ENCODE data around the gene NUP50.
A peak's percentile ranks its signal among the peaks of the same experiment; 100 is the strongest.

The NUP50 gene

DNA sequence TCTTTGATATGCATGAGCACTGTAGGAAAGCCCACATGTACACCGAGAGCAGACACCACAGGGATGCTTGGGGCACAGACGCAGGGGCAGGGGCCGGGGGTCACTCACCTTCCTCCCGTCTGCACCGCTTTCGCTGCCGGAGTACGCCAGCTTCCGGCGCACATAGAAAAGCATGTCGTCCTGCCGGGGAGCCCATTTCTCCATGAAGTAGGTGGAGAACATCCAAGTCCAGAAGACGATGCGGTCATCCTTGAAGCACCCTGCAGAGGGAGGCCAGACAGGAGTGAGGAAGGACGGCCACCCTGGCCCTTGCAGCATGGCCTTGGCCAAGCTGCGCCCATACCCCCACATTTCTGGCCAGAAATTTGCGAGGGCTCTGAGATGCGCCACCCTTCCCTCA lies 48.1 kb downstream of the NUP50 start:
- Histone ChIP-seq H3K9me3 (replicated peaks in 1 of 2; ENCODE audit: control insufficient read depth in 2 of 2, insufficient read depth in 1 of 2, low read depth in 1 of 2, low read length in 2 of 2) (no peaks in the 10 kb centered on the region), H3K23ac (ENCODE audit: low read depth, low read length, poor library complexity) (peak overlapping the region; percentile 45), H2BK12ac (ENCODE audit: low read length) (no peak overlapping the region), H3K4me1 (ENCODE audit: control insufficient read depth in 2 of 2, insufficient read depth in 1 of 2, low read depth in 1 of 2, low read length in 2 of 2) (peaks cover 22 to 24% of the 10 kb centered on the region in 2 donors), H3K27me3 (ENCODE audit: control insufficient read depth in 3 of 3, insufficient read depth in 3 of 3, low read depth in 1 of 3, low read length in 3 of 3) (no peaks in the 10 kb centered on the region), H2AFZ (ENCODE audit: low read length) (no peak overlapping the region), H2BK5ac (ENCODE audit: low read length) (no peak overlapping the region), H2BK120ac (ENCODE audit: low read depth, low read length) (no peak overlapping the region), H3K18ac (ENCODE audit: low read length) (peak overlapping the region; percentile 84), H4K91ac (ENCODE audit: low read depth, low read length, poor library complexity) (no peak overlapping the region), H2AK5ac (ENCODE audit: low read depth, low read length) (no peak overlapping the region), H2BK15ac (ENCODE audit: low read length) (no peak overlapping the region), H4K8ac (ENCODE audit: low read depth, low read length) (no peak overlapping the region), H3K4me2 (ENCODE audit: insufficient read depth, low read length, poor library complexity, severe bottlenecking) (no peak overlapping the region), H3K79me1 (ENCODE audit: low read depth, low read length) (no peaks in the 10 kb centered on the region), H3K36me3 (replicated peaks in 1 of 2; ENCODE audit: control insufficient read depth in 2 of 2, insufficient read depth in 2 of 2, low read length in 2 of 2) (peaks cover 0 to 10% of the 10 kb centered on the region in 2 donors), H3K14ac (ENCODE audit: low read length) (no peak overlapping the region), H3K4me3 (ENCODE audit: low read length in 2 of 2) (no peak overlapping the region), H3K9ac (ENCODE audit: low read depth, low read length, poor library complexity) (peak overlapping the region; percentile 25), H3K27ac (replicated peaks; ENCODE audit: low read length) (no peak overlapping the region), H3K4ac (ENCODE audit: low read length) (no peak overlapping the region)
- no peak for DNase-seq (ENCODE audit: low spot score)
- no CpG with 5 or more reads among the region's 18 CpGs for WGBS, 2 donors (ENCODE audit: extremely low coverage in 2 of 2, insufficient read length in 2 of 2, insufficient replicate concordance in 1 of 2)

DNA sequence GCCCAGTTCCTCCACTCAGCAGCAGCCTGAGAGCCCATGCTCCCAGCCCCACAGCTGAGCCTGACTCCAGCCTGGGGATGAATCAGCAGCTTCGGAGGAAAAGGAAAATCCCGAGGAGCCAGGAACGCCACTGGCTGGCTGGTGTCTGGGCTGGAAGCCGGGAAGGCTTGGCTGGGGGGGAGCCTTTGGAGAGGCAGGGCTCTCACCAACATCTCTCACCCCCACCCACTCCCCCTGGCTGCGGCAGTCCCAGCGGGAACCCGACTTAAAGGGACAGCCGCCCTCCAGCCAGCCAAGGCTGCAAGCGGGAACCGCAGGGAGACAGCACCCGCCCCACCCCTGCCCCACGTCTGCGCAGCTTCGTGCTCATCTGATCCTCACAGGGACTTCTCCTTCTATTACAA lies 48.6 kb downstream of the NUP50 start:
- H2AFZ ChIP-seq (ENCODE audit: low read length) = no peak overlapping the region
- H2BK15ac ChIP-seq (ENCODE audit: low read length) = no peak overlapping the region
- H3K4ac ChIP-seq (ENCODE audit: low read length) = no peak overlapping the region
- no peak overlapping the region for H3K27ac ChIP-seq (replicated peaks; ENCODE audit: low read length)
- peak overlapping the region; percentile 84 for H3K18ac ChIP-seq (ENCODE audit: low read length)
- WGBS, 2 donors (ENCODE audit: extremely low coverage in 2 of 2, insufficient read length in 2 of 2, insufficient replicate concordance in 1 of 2) = no CpG with 5 or more reads among the region's 14 CpGs
- H2BK5ac ChIP-seq (ENCODE audit: low read length) = no peak overlapping the region
- no peak overlapping the region for H4K91ac ChIP-seq (ENCODE audit: low read depth, low read length, poor library complexity)
- H3K4me3 ChIP-seq (ENCODE audit: low read length in 2 of 2) = no peak overlapping the region
- H2BK120ac ChIP-seq (ENCODE audit: low read depth, low read length) = no peak overlapping the region
- H3K9me3 ChIP-seq (replicated peaks in 1 of 2; ENCODE audit: control insufficient read depth in 2 of 2, insufficient read depth in 1 of 2, low read depth in 1 of 2, low read length in 2 of 2) = no peaks in the 10 kb centered on the region
- H3K9ac ChIP-seq (ENCODE audit: low read depth, low read length, poor library complexity) = no peak overlapping the region
- H3K79me1 ChIP-seq (ENCODE audit: low read depth, low read length) = no peaks in the 10 kb centered on the region
- H3K4me2 ChIP-seq (ENCODE audit: insufficient read depth, low read length, poor library complexity, severe bottlenecking) = no peak overlapping the region
- DNase-seq (ENCODE audit: low spot score) = no peak
- peaks cover 22 to 24% of the 10 kb centered on the region in 2 donors for H3K4me1 ChIP-seq (ENCODE audit: control insufficient read depth in 2 of 2, insufficient read depth in 1 of 2, low read depth in 1 of 2, low read length in 2 of 2)
- H3K36me3 ChIP-seq (replicated peaks in 1 of 2; ENCODE audit: control insufficient read depth in 2 of 2, insufficient read depth in 2 of 2, low read length in 2 of 2) = peaks cover 0 to 10% of the 10 kb centered on the region in 2 donors
- H2AK5ac ChIP-seq (ENCODE audit: low read depth, low read length) = no peak overlapping the region
- H3K27me3 ChIP-seq (ENCODE audit: control insufficient read depth in 3 of 3, insufficient read depth in 3 of 3, low read depth in 1 of 3, low read length in 3 of 3) = no peaks in the 10 kb centered on the region
- H3K14ac ChIP-seq (ENCODE audit: low read length) = no peak overlapping the region
- H4K8ac ChIP-seq (ENCODE audit: low read depth, low read length) = no peak overlapping the region
- no peak overlapping the region for H2BK12ac ChIP-seq (ENCODE audit: low read length)
- H3K23ac ChIP-seq (ENCODE audit: low read depth, low read length, poor library complexity) = peak overlapping the region; percentile 45

DNA sequence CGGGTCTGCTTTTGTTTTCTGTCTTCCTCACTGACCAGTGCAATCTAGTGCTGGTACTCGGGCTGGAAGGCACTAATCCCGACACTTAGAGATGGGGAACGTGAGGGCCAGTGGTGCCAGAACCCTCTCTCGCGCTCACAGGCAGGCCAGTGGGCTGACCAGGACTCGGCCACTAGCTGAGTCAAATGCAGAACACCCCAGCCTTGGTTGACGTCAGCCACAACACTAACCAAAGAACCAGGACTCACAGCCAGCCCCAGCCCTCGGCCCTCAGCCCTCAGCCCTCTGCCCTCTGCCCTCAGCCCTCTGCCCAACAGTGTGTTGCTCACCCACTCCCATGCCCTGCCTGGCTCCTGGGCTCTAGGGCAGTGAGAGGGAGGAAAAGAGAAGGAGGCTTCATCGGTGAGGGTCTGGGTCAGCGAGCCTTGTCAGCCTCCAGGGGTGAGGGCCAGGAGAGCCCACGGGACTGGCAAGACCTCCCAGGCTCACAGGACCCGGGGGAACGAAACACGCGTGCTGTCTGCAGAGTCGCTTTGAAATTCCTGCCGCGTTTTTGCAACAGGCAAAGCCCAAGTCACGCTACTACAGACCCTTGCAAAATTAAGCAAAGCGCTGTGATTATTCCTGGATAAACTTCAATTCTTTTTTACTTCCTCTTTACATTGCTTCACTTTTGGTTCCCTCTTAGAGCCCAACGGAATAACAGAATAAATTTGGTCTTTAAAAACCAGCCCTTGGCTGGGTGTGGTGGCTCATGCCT lies 49.4 kb downstream of the NUP50 start:
- H3K4me3 ChIP-seq (ENCODE audit: low read length in 2 of 2) = no peak overlapping the region
- no peak overlapping the region for H4K91ac ChIP-seq (ENCODE audit: low read depth, low read length, poor library complexity)
- no CpG with 5 or more reads among the region's 22 CpGs for WGBS, 2 donors (ENCODE audit: extremely low coverage in 2 of 2, insufficient read length in 2 of 2, insufficient replicate concordance in 1 of 2)
- no peaks in the 10 kb centered on the region for H3K27me3 ChIP-seq (ENCODE audit: control insufficient read depth in 3 of 3, insufficient read depth in 3 of 3, low read depth in 1 of 3, low read length in 3 of 3)
- no peak overlapping the region for H2AFZ ChIP-seq (ENCODE audit: low read length)
- H3K23ac ChIP-seq (ENCODE audit: low read depth, low read length, poor library complexity) = peak overlapping the region; percentile 74
- H3K4ac ChIP-seq (ENCODE audit: low read length) = no peak overlapping the region
- H3K36me3 ChIP-seq (replicated peaks in 1 of 2; ENCODE audit: control insufficient read depth in 2 of 2, insufficient read depth in 2 of 2, low read length in 2 of 2) = peaks cover 0 to 8% of the 10 kb centered on the region in 2 donors
- no peak overlapping the region for H2AK5ac ChIP-seq (ENCODE audit: low read depth, low read length)
- peak overlapping the region; percentile 33 for H3K18ac ChIP-seq (ENCODE audit: low read length)
- no peak for DNase-seq (ENCODE audit: low spot score)
- H2BK12ac ChIP-seq (ENCODE audit: low read length) = no peak overlapping the region
- no peak overlapping the region for H2BK120ac ChIP-seq (ENCODE audit: low read depth, low read length)
- no peak overlapping the region for H2BK5ac ChIP-seq (ENCODE audit: low read length)
- H3K14ac ChIP-seq (ENCODE audit: low read length) = no peak overlapping the region
- H2BK15ac ChIP-seq (ENCODE audit: low read length) = no peak overlapping the region
- H3K27ac ChIP-seq (replicated peaks; ENCODE audit: low read length) = no peak overlapping the region
- H3K9ac ChIP-seq (ENCODE audit: low read depth, low read length, poor library complexity) = no peak overlapping the region
- no peak overlapping the region for H3K4me2 ChIP-seq (ENCODE audit: insufficient read depth, low read length, poor library complexity, severe bottlenecking)
- H3K79me1 ChIP-seq (ENCODE audit: low read depth, low read length) = no peaks in the 10 kb centered on the region
- no peaks in the 10 kb centered on the region for H3K9me3 ChIP-seq (replicated peaks in 1 of 2; ENCODE audit: control insufficient read depth in 2 of 2, insufficient read depth in 1 of 2, low read depth in 1 of 2, low read length in 2 of 2)
- peaks cover 22 to 23% of the 10 kb centered on the region in 2 donors for H3K4me1 ChIP-seq (ENCODE audit: control insufficient read depth in 2 of 2, insufficient read depth in 1 of 2, low read depth in 1 of 2, low read length in 2 of 2)
- H4K8ac ChIP-seq (ENCODE audit: low read depth, low read length) = no peak overlapping the region

DNA sequence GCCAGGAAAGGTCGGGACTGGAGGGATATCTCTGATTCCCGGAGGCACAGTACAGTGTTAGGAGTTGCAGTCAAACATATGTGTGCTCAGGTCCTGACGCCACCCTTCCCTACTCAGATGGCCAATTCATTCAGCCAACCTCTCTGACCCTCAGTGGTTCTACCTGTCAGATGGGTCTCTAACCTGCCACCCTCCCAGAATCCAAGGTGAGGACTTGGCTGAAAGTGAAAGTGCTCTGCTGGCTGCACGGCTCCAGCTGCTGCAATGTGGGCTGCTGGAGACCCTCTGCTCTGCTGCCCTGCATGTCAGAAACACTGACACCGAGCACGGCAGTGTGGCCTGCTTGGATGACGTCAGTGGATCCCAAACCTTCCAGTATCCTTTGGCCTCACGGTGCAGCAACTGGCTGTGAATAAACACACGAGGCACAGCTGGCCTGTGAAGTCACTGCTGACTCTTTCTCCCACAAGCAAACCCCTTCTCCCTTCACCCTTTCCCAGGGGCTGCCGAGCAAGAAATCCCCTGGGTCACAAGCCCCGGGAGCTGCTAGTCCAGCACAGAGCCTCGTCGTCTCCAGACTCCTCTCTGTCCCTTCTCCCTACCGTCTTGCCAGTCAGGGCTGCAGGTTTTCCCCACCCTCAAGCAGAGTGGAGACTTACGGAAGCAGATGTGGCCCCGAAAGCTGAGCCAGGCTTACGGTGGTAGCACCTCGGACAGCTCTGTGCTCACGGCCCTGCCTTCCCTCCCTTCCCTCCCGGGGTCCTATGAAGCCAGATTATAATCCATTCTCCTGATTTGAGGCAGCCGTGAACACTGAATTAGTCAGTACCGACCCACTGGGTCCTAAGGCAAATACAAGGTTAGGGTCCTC lies 52.6 kb downstream of the NUP50 start:
- Histone ChIP-seq H2BK5ac (ENCODE audit: low read length) (no peak overlapping the region), H4K8ac (ENCODE audit: low read depth, low read length) (no peak overlapping the region), H3K18ac (ENCODE audit: low read length) (no peak overlapping the region), H2BK120ac (ENCODE audit: low read depth, low read length) (no peak overlapping the region), H3K23ac (ENCODE audit: low read depth, low read length, poor library complexity) (no peak overlapping the region), H2AK5ac (ENCODE audit: low read depth, low read length) (no peak overlapping the region), H2BK15ac (ENCODE audit: low read length) (no peak overlapping the region), H3K4me3 (ENCODE audit: low read length in 2 of 2) (peak overlapping the region in 1 of 2 donors; percentile 13), H3K4me1 (ENCODE audit: control insufficient read depth in 2 of 2, insufficient read depth in 1 of 2, low read depth in 1 of 2, low read length in 2 of 2) (peaks cover 13 to 14% of the 10 kb centered on the region in 2 donors), H3K9me3 (replicated peaks in 1 of 2; ENCODE audit: control insufficient read depth in 2 of 2, insufficient read depth in 1 of 2, low read depth in 1 of 2, low read length in 2 of 2) (no peaks in the 10 kb centered on the region), H3K4me2 (ENCODE audit: insufficient read depth, low read length, poor library complexity, severe bottlenecking) (no peak overlapping the region), H3K27me3 (ENCODE audit: control insufficient read depth in 3 of 3, insufficient read depth in 3 of 3, low read depth in 1 of 3, low read length in 3 of 3) (no peaks in the 10 kb centered on the region), H3K27ac (replicated peaks; ENCODE audit: low read length) (no peak overlapping the region), H3K4ac (ENCODE audit: low read length) (no peak overlapping the region), H2AFZ (ENCODE audit: low read length) (no peak overlapping the region), H2BK12ac (ENCODE audit: low read length) (no peak overlapping the region), H3K14ac (ENCODE audit: low read length) (no peak overlapping the region), H4K91ac (ENCODE audit: low read depth, low read length, poor library complexity) (no peak overlapping the region), H3K79me1 (ENCODE audit: low read depth, low read length) (no peaks in the 10 kb centered on the region), H3K9ac (ENCODE audit: low read depth, low read length, poor library complexity) (peak overlapping the region; percentile 26), H3K36me3 (replicated peaks in 1 of 2; ENCODE audit: control insufficient read depth in 2 of 2, insufficient read depth in 2 of 2, low read length in 2 of 2) (peaks cover 0 to 1% of the 10 kb centered on the region in 2 donors)
- WGBS, 2 donors (ENCODE audit: extremely low coverage in 2 of 2, insufficient read length in 2 of 2, insufficient replicate concordance in 1 of 2) = no CpG with 5 or more reads among the region's 22 CpGs
- no peak for DNase-seq (ENCODE audit: low spot score)

All from neuronal stem cell (in vitro differentiated cells).